ENCODE data around the gene RFX1. TPM values are rescaled to one million over a fixed set of nuclear protein-coding genes. Genes with fewer than 3 reads are reported as not detected.

The RFX1 gene
- total and polyA plus RNA-seq, 8 donors: 0.58 to 27.2 (median 3.3) TPM

GRCh38 chr19:13952154-13952930 is 53.8 kb downstream of the RFX1 start, which contains the start of gene DCAF15:
TSS of gene DCAF15 (plus strand) at chr19:13952509. CDS start at chr19:13952513, 4 bp downstream.
- no peak for TF ChIP-seq EP300 (IDR thresholded peaks at IDR 0.05)
- TF ChIP-seq POLR2A (IDR thresholded peaks at IDR 0.05): no peak
- TF ChIP-seq CTCF (IDR thresholded peaks at IDR 0.05): no peak
- peak; percentile 1 to 71 (median 49) for TF ChIP-seq POLR2AphosphoS5 (IDR thresholded peaks at IDR 0.05)
- 0 to 1% (median 1%) methylated on average over 44 to 64 of the region's 65 CpGs for WGBS, 5 donors
- DNase-seq: peak; percentile 99 to 100
- Histone ChIP-seq H3K4me3 (peak within 1 kb of the TSS; percentile 70 to 97 (median 92)), H3K27me3 (no peaks in the 10 kb centered on the region), H3K4me1 (peaks cover 11 to 24% (median 20%) of the 10 kb centered on the region in 4 donors), H3K36me3 (peaks cover 21 to 33% (median 32%) of the 10 kb centered on the region in 4 donors), H3K9me3 (no peaks in the 10 kb centered on the region), H3K27ac (peak within 1 kb of the TSS; percentile 80 to 93 (median 89))
- intact Hi-C loops (cut with DNase I; ENCODE audit: low total_unique reads): no loop called here

- H3K27ac ChIP-seq: peak overlapping the region in 3 of 5 donors; percentile 42 to 88 (median 80)
- H3K4me3 ChIP-seq: peak overlapping the region; percentile 70 to 97 (median 92)
- no peaks in the 10 kb centered on the region for H3K9me3 ChIP-seq
- no peak for DNase-seq
- no peak for TF ChIP-seq CTCF (IDR thresholded peaks at IDR 0.05)
- TF ChIP-seq EP300 (IDR thresholded peaks at IDR 0.05): no peak
- no peak for TF ChIP-seq POLR2A (IDR thresholded peaks at IDR 0.05)
- no peak for TF ChIP-seq POLR2AphosphoS5 (IDR thresholded peaks at IDR 0.05)
- H3K27me3 ChIP-seq: no peaks in the 10 kb centered on the region
- WGBS, 5 donors: 11 to 14% (median 12%) methylated on average over 18 to 20 of the region's 20 CpGs
- H3K4me1 ChIP-seq: peaks cover 11 to 24% (median 20%) of the 10 kb centered on the region in 4 donors
- peaks cover 16 to 27% (median 26%) of the 10 kb centered on the region in 4 donors for H3K36me3 ChIP-seq
- intact Hi-C loops (cut with DNase I; ENCODE audit: low total_unique reads): no loop called here
Observed at GRCh38 chr19:13951799-13952153, 54.3 kb downstream of the RFX1 start.

- 80 to 92% (median 86%) methylated on average over 2 of the region's 2 CpGs for WGBS, 5 donors
- TF ChIP-seq POLR2AphosphoS5 (IDR thresholded peaks at IDR 0.05) (no peak), EP300 (IDR thresholded peaks at IDR 0.05) (no peak), POLR2A (IDR thresholded peaks at IDR 0.05) (no peak), CTCF (IDR thresholded peaks at IDR 0.05) (no peak)
- Histone ChIP-seq H3K4me1 (peaks cover 11 to 24% (median 20%) of the 10 kb centered on the region in 4 donors), H3K27me3 (no peaks in the 10 kb centered on the region), H3K9me3 (no peaks in the 10 kb centered on the region), H3K36me3 (peaks cover 8 to 20% (median 19%) of the 10 kb centered on the region in 4 donors), H3K27ac (no peak overlapping the region), H3K4me3 (no peak overlapping the region)
- intact Hi-C loops (cut with DNase I; ENCODE audit: low total_unique reads): no loop called here
- DNase-seq: no peak
Observed at GRCh38 chr19:13951043-13951442, 55.1 kb downstream of the RFX1 start.

- TF ChIP-seq POLR2AphosphoS5 (IDR thresholded peaks at IDR 0.05) (no peak), EP300 (IDR thresholded peaks at IDR 0.05) (no peak), POLR2A (IDR thresholded peaks at IDR 0.05) (no peak), CTCF (IDR thresholded peaks at IDR 0.05) (no peak)
- peaks cover 0 to under 1% (median 0%) of the 10 kb centered on the region in 4 donors for H3K4me1 ChIP-seq
- H3K4me3 ChIP-seq: no peak overlapping the region
- H3K9me3 ChIP-seq: no peaks in the 10 kb centered on the region
- no peaks in the 10 kb centered on the region for H3K36me3 ChIP-seq
- DNase-seq: no peak
- no peak overlapping the region for H3K27ac ChIP-seq
- no peaks in the 10 kb centered on the region for H3K27me3 ChIP-seq
- WGBS, 5 donors: 80 to 91% (median 85%) methylated on average over 4 of the region's 4 CpGs
- intact Hi-C loops (cut with DNase I; ENCODE audit: low total_unique reads): no loop called here
Observed at GRCh38 chr19:13946414-13946813, 59.7 kb downstream of the RFX1 start.
